Ovary (tissue), 9 donors: ENCODE results near the gene ARMC2. TPM values are rescaled to one million over a fixed set of nuclear protein-coding genes. Genes with fewer than 3 reads are reported as not detected.

Experiments
- DNase-seq, 5 donors: peaks; one replicate each; pipeline ENCODE4 v3.0.0-alpha.2; 2019 to 2020
- H3K27ac ChIP-seq, 2 donors: fragments of 200-600 bp; one replicate each; pipeline versions ENCODE4 v1.5.1 to v1.8.0; 2019 to 2022
- H3K27me3 ChIP-seq: fragments of 200-600 bp; one replicate; pipeline ENCODE4 v1.8.0; 2022
- H3K36me3 ChIP-seq: fragments of 200-600 bp; sonication (generic); one replicate; pipeline ENCODE4 v1.5.1; 2019
- H3K4me1 ChIP-seq: one replicate; pipeline ENCODE4 v1.8.1; 2013; ENCODE audit warnings: mild to moderate bottlenecking, moderate library complexity; ENCODE audit not compliant: insufficient read depth
- H3K4me3 ChIP-seq: fragments of 200-600 bp; sonication (generic); one replicate; pipeline ENCODE4 v1.5.1; 2017
- H3K9me3 ChIP-seq, 2 donors: fragments of 200-600 bp in 1 of 2; sonication (generic) in 1 of 2; one replicate each; pipeline versions ENCODE4 v1.5.1 to v1.8.1; 2013 to 2019; ENCODE audit warnings: mild to moderate bottlenecking in 1 of 2, moderate library complexity in 1 of 2
- CTCF ChIP-seq, 3 donors: fragments of 450-650 bp in 2 of 3; fragments of 200-600 bp in 1 of 3; IDR thresholded peaks; one replicate each; pipeline versions ENCODE4 v1.5.1 to v1.8.0; 2016 to 2022; ENCODE audit warnings: antibody characterized with exemption in 3 of 3, mild to moderate bottlenecking in 1 of 3
- EP300 ChIP-seq: sonication (generic); formaldehyde crosslinking; IDR thresholded peaks from one replicate; pipeline ENCODE4 v1.6.1; 2017; ENCODE audit warnings: antibody characterized with exemption
- POLR2A ChIP-seq: fragments of 450-650 bp; IDR thresholded peaks from one replicate; pipeline ENCODE4 v1.6.1; 2017; ENCODE audit warnings: antibody characterized with exemption, mild to moderate bottlenecking, moderate library complexity
- WGBS, 3 donors: extraction: QIAGEN DNeasy Blood & Tissue Kit in 1 of 3; methylation state at CpG; one replicate each; pipeline versions ENCODE4 v1.1.5 to v1.1.7; 2013 to 2017; 5-methylcytosine and 5-hydroxymethylcytosine counted together
- intact Hi-C, 4 donors: fragments of 100-400 bp; cut with DNase I; formaldehyde crosslinking; loops; one replicate each; pipeline versions ENCODE4 v1.11.0 to v1.15.1; 2022 to 2023
- polyA plus RNA-seq, 2 donors: library from polyadenylated mRNA; stranded (reverse); fragments of 200-250 nt in 1 of 2; fragments of 350-450 nt in 1 of 2; fragmentation: Illumina TruSeq in 1 of 2; extraction: RNeasy Lipid Tissue Mini Kit (QIAGEN cat#74804) in 1 of 2; gene quantifications; one replicate each; pipeline ENCODE4 v1.2.3, GENCODE V29; 2013 to 2014
- total RNA-seq, 7 donors: library from RNA; depleted of rRNA in 2 of 7; stranded (reverse); fragments of >200 nt in 2 of 7; fragmentation: NEBNext Ultra II Directional in 3 of 7; extraction: Animal tissue kit (Norgen Biotek cat#: 25700) in 3 of 7; gene quantifications; one replicate each; pipeline versions ENCODE4 v1.1.0 to v1.2.4, GENCODE V29; 2016 to 2023
- donor health status: DM: no; HTN: no; CAD: no; lungs with moderate emphysema.
- donor health status: DM: no; HTN: no; CAD: no.
- donor health status: Bipolar disorder and iron deficiency.
- donor health status: DM: yes; HTN: yes; CAD: no.
- donor health status: DM: no; HTN: no; CAD: no.
- donor health status: DM: yes; HTN: yes; CAD: no.

Gene ARMC2
- total and polyA plus RNA-seq, 9 donors: 3.2 to 14.7 (median 9.2) TPM

- H3K4me3 ChIP-seq: no peak overlapping the region
- intact Hi-C loops: loop anchor here in 2 of 4 donors (5.0 to 10.0 kb wide), 4 partner anchors 58 to 384 kb away; partner anchors contain the start of gene FOXO3 (in 1 of the 2)
- peak overlapping the region; percentile 85 to 95 for H3K27ac ChIP-seq
- H3K9me3 ChIP-seq: no peaks in the 10 kb centered on the region
- H3K27me3 ChIP-seq: no peaks in the 10 kb centered on the region
- H3K4me1 ChIP-seq: peaks cover 25% of the 10 kb centered on the region
- DNase-seq: peak in 3 of 5 donors; percentile 23 to 38 (median 33)
- 14 to 18% (median 18%) methylated on average over 3 of the region's 3 CpGs for WGBS, 3 donors
- TF ChIP-seq CTCF (IDR thresholded peaks at IDR 0.05) (no peak), POLR2A (no peak), EP300 (no peak)
- H3K36me3 ChIP-seq: no peaks in the 10 kb centered on the region
Measured at GRCh38 chr6:108946695-108947094, 98.5 kb downstream of the ARMC2 start.

GRCh38 chr6:108947114-108947854 lies 99.1 kb downstream of the ARMC2 start:
- H3K4me3 ChIP-seq: no peak overlapping the region
- WGBS, 3 donors: 32 to 42% (median 37%) methylated on average over 5 of the region's 5 CpGs
- H3K4me1 ChIP-seq: peaks cover 23% of the 10 kb centered on the region
- TF ChIP-seq EP300 (no peak), POLR2A (no peak), CTCF (IDR thresholded peaks at IDR 0.05) (no peak)
- peak in 1 of 5 donors; percentile 61 for DNase-seq
- peak overlapping the region; percentile 85 to 95 for H3K27ac ChIP-seq
- intact Hi-C loops: loop anchor here in 2 of 4 donors (5.0 to 10.0 kb wide), 4 partner anchors 58 to 385 kb away; partner anchors contain the start of gene FOXO3 (in 1 of the 2)
- H3K36me3 ChIP-seq: no peaks in the 10 kb centered on the region
- no peaks in the 10 kb centered on the region for H3K27me3 ChIP-seq
- H3K9me3 ChIP-seq: no peaks in the 10 kb centered on the region

GRCh38 chr6:108948181-108948661 lies 100.0 kb downstream of the ARMC2 start:
- Histone ChIP-seq H3K27me3 (no peaks in the 10 kb centered on the region), H3K36me3 (no peaks in the 10 kb centered on the region), H3K27ac (peak overlapping the region in 1 of 2 donors; percentile 95), H3K9me3 (no peaks in the 10 kb centered on the region), H3K4me1 (peaks cover 23% of the 10 kb centered on the region), H3K4me3 (no peak overlapping the region)
- WGBS, 3 donors: 40 to 69% (median 47%) methylated on average over 7 of the region's 7 CpGs
- intact Hi-C loops: loop anchor here in 2 of 4 donors (5.0 to 10.0 kb wide), 4 partner anchors 57 to 386 kb away; partner anchors contain the start of gene FOXO3 (in 1 of the 2)
- TF ChIP-seq POLR2A (no peak), EP300 (no peak), CTCF (IDR thresholded peaks at IDR 0.05) (no peak)
- no peak for DNase-seq

GRCh38 chr6:108951351-108951953 lies 103.2 kb downstream of the ARMC2 start:
- no peaks in the 10 kb centered on the region for H3K9me3 ChIP-seq
- no peak overlapping the region for H3K4me3 ChIP-seq
- TF ChIP-seq POLR2A (no peak), EP300 (no peak), CTCF (IDR thresholded peaks at IDR 0.05) (no peak)
- no peak overlapping the region for H3K27ac ChIP-seq
- DNase-seq: no peak
- intact Hi-C loops: loop anchor here in 1 of 4 donors (10.0 kb wide), 1 partner anchor 53 kb away; no protein-coding TSS in a partner anchor
- H3K27me3 ChIP-seq: no peaks in the 10 kb centered on the region
- WGBS, 3 donors: 75 to 81% (median 80%) methylated on average over 16 of the region's 16 CpGs
- H3K36me3 ChIP-seq: no peaks in the 10 kb centered on the region
- peaks cover 16% of the 10 kb centered on the region for H3K4me1 ChIP-seq
